Activated B cell treated with CpG ODN at 0.5 μM for 24 hours (primary cell): ENCODE results near the gene DPCD. TPM values are rescaled to one million over a fixed set of nuclear protein-coding genes. Genes with fewer than 3 reads are reported as not detected.

ENCODE experiments used
- ATAC-seq: fragments of 200-7000 bp; cut with Tn5 transposase; one replicate; pipeline ENCODE4 v1.10.0; 2021; ENCODE audit warnings: low read depth, mild to moderate bottlenecking, moderate library complexity
- CTCF ChIA-PET: fragments of 350-600 bp; sonication (Branson Sonifier 250); formaldehyde crosslinking; loops from one replicate; lab custom pipeline; 2021; ENCODE audit warnings: antibody characterized with exemption; lab: Charles Lee
- POLR2A ChIA-PET: fragments of 350-600 bp; sonication (Branson Sonifier 250); formaldehyde crosslinking; loops from one replicate; lab custom pipeline; 2021; ENCODE audit warnings: antibody characterized with exemption; lab: Charles Lee
- DNase-seq: peaks from one replicate; pipeline ENCODE4 v3.0.0; 2022
- H3K27ac Mint-ChIP-seq: one replicate; pipeline ENCODE4 v1.8.0; 2020; ENCODE audit warnings: mixed read lengths
- H3K27me3 Mint-ChIP-seq: one replicate; pipeline ENCODE4 v1.8.0; 2021; ENCODE audit warnings: mixed read lengths
- H3K36me3 Mint-ChIP-seq: one replicate; pipeline ENCODE4 v1.8.0; 2021; ENCODE audit warnings: low read depth, mixed read lengths
- H3K4me1 Mint-ChIP-seq: one replicate; pipeline ENCODE4 v1.8.0; 2021; ENCODE audit warnings: mixed read lengths
- H3K4me3 Mint-ChIP-seq: one replicate; pipeline ENCODE4 v1.8.0; 2020; ENCODE audit warnings: mild to moderate bottlenecking, mixed read lengths
- H3K9me3 Mint-ChIP-seq: one replicate; pipeline ENCODE4 v1.8.0; 2020; ENCODE audit warnings: mixed read lengths
- intact Hi-C: fragments of 100-400 bp; cut with micrococcal nuclease; formaldehyde crosslinking; loops from one replicate; pipeline ENCODE4 v1.15.1; 2024
- total RNA-seq: library from RNA; stranded (reverse); gene quantifications from 2 replicates; pipeline ENCODE4 v1.2.3, GENCODE V29; 2022
- TF ChIP-seq, protein P1 (sequence below): fragments of 200-600 bp; IDR thresholded peaks from one replicate; pipeline ENCODE4 v1.8.0; 2022; ENCODE audit warnings: antibody characterized with exemption, mild to moderate bottlenecking

Gene DPCD
- total RNA-seq, 1 donor from 2014 or later, result 2.9 TPM

GRCh38 chr10:101577121-101577871, 10.8 kb upstream of the DPCD start:
- Mint-ChIP-seq H3K9me3 (peaks cover 2% of the 10 kb centered on the region), H3K4me3 (no peak overlapping the region), H3K4me1 (no peaks in the 10 kb centered on the region), H3K36me3 (peaks cover 38% of the 10 kb centered on the region), H3K27ac (no peak overlapping the region), H3K27me3 (no peaks in the 10 kb centered on the region)
- CTCF ChIA-PET, result no interaction called here
- POLR2A ChIA-PET, result no interaction called here
- intact Hi-C loops, result loop anchor here (10.0 kb wide), 1 partner anchor 512 kb away; the partner anchor contains the start of gene KAZALD1
- ATAC-seq (no peak), DNase-seq (no peak)
- TF ChIP-seq, protein P1, sequence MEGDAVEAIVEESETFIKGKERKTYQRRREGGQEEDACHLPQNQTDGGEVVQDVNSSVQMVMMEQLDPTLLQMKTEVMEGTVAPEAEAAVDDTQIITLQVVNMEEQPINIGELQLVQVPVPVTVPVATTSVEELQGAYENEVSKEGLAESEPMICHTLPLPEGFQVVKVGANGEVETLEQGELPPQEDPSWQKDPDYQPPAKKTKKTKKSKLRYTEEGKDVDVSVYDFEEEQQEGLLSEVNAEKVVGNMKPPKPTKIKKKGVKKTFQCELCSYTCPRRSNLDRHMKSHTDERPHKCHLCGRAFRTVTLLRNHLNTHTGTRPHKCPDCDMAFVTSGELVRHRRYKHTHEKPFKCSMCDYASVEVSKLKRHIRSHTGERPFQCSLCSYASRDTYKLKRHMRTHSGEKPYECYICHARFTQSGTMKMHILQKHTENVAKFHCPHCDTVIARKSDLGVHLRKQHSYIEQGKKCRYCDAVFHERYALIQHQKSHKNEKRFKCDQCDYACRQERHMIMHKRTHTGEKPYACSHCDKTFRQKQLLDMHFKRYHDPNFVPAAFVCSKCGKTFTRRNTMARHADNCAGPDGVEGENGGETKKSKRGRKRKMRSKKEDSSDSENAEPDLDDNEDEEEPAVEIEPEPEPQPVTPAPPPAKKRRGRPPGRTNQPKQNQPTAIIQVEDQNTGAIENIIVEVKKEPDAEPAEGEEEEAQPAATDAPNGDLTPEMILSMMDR, result no peak

GRCh38 chr10:101578192-101578591, 9.9 kb upstream of the DPCD start:
- CTCF ChIA-PET, result no interaction called here
- no peak overlapping the region for H3K27ac Mint-ChIP-seq

DNA sequence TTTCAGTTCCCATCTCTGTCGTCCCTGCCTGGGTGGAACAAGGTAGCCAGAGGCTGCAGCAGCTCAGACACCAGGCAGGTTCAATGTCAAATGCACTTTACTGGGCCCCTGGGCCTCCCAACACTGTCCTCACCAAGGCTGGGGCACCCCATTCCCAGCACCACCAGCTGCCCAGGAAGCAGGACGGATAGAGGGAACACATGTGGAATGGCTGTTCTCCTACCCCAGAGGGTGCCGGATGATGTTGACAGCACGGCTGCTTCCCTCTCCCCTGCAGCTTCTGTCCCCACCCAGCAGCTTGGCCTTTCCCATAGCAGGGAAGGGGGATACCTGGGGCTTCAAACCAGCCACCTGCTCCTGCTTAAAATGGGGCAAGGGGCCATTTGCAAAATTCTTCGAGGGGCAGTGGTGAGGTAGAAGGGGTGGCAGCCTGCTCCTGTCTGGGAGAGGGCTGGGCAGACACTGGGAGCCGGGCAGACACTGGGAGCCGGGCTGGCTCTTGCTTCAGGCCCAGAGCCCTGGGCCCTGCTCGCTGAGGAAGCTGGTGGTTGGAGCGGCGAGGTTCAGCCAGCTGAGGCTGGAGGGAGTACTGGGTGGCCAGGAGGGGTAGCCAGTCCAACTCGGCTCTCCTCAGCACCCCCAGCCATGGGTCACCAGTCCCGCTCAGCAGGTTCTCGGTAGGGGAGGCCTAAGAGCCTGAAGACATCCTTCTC, 9.2 kb upstream of the DPCD start:
- Mint-ChIP-seq H3K27ac (no peak overlapping the region), H3K27me3 (no peaks in the 10 kb centered on the region), H3K4me3 (no peak overlapping the region), H3K9me3 (no peaks in the 10 kb centered on the region), H3K4me1 (no peaks in the 10 kb centered on the region), H3K36me3 (peaks cover 46% of the 10 kb centered on the region)
- DNase-seq (no peak), ATAC-seq (no peak)
- ChIA-PET CTCF (no interaction called here), POLR2A (no interaction called here)
- intact Hi-C loops, result loop anchor here (10.0 kb wide), 1 partner anchor 514 kb away; the partner anchor contains the start of gene KAZALD1
- TF ChIP-seq, protein P1, result no peak

More at GRCh38 chr10:101578192-101578591, 9.9 kb upstream of the DPCD start:
- peaks cover 39% of the 10 kb centered on the region for H3K36me3 Mint-ChIP-seq
- DNase-seq (no peak), ATAC-seq (no peak)
- no peaks in the 10 kb centered on the region for H3K27me3 Mint-ChIP-seq
- POLR2A ChIA-PET, result no interaction called here
- intact Hi-C loops, result loop anchor here (10.0 kb wide), 1 partner anchor 513 kb away; the partner anchor contains the start of gene KAZALD1
- TF ChIP-seq, protein P1, result no peak
- H3K9me3 Mint-ChIP-seq, result no peaks in the 10 kb centered on the region
- H3K4me1 Mint-ChIP-seq, result no peaks in the 10 kb centered on the region
- no peak overlapping the region for H3K4me3 Mint-ChIP-seq

DNA sequence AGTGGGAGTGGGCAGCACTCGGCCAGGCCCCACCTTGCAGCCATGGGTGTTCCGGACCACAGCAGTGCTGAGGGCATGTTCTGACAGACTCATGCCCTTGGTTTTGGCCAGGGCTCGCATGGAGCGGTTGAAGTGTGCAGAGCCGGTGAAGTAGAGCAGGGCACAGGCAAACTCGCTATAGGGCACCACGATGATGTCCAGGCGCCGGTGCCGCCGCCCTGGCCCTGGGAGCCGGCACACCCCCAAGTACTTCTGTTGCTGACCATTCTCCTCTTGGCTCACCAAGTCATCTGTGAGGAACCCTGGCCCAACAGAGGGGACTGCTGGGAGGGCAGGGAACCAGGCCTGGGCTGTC, 8.6 kb upstream of the DPCD start:
- Mint-ChIP-seq H3K36me3 (peaks cover 50% of the 10 kb centered on the region), H3K9me3 (no peaks in the 10 kb centered on the region), H3K27me3 (no peaks in the 10 kb centered on the region), H3K27ac (no peak overlapping the region), H3K4me3 (no peak overlapping the region), H3K4me1 (no peaks in the 10 kb centered on the region)
- TF ChIP-seq, protein P1, result no peak
- CTCF ChIA-PET, result no interaction called here
- ATAC-seq, result no peak
- intact Hi-C loops, result loop anchor here (10.0 kb wide), 1 partner anchor 515 kb away; the partner anchor contains the start of gene KAZALD1
- DNase-seq, result no peak
- POLR2A ChIA-PET, result no interaction called here
